Endothelial cell of umbilical vein (primary cell): ENCODE results near the gene SOCS7.

Experiments used
- CTCF ChIP-seq, 2 donors: IDR thresholded peaks; 1 replicate in 1 of 2; 2 replicates in 1 of 2; pipeline ENCODE4 v1.5.1; 2011; ENCODE audit warnings: low read length in 2 of 2, mild to moderate bottlenecking in 2 of 2, moderate library complexity in 2 of 2, control low read depth in 1 of 2, inconsistent platforms in 1 of 2, low read depth in 1 of 2; ENCODE audit not compliant: insufficient read depth in 1 of 2; ENCODE audit errors: extremely low read depth in 1 of 2
- EZH2 ChIP-seq: IDR thresholded peaks from 2 replicates; pipeline ENCODE4 v1.6.1; 2012; ENCODE audit warnings: borderline replicate concordance, low read depth, mild to moderate bottlenecking, moderate library complexity, low read length, inconsistent platforms; ENCODE audit not compliant: severe bottlenecking
- MAX ChIP-seq: IDR thresholded peaks from 2 replicates; pipeline ENCODE4 v1.6.1; 2011; ENCODE audit not compliant: insufficient read depth, insufficient read length
- MYC ChIP-seq: IDR thresholded peaks from one replicate; pipeline ENCODE4 v1.6.1; 2011; ENCODE audit warnings: mild to moderate bottlenecking, low read depth, low read length
- POLR2A ChIP-seq: IDR thresholded peaks from 2 replicates; pipeline ENCODE4 v1.6.1; 2012; ENCODE audit warnings: low read depth, mild to moderate bottlenecking, control low read depth, low read length
- POLR2AphosphoS5 ChIP-seq: IDR thresholded peaks from 2 replicates; pipeline ENCODE4 v1.6.1; 2012; ENCODE audit warnings: low read depth, mild to moderate bottlenecking, control low read depth, low read length, moderate library complexity; ENCODE audit not compliant: insufficient read depth

- peak; percentile 32 for TF ChIP-seq POLR2AphosphoS5
- TF ChIP-seq POLR2A, result no peak
- TF ChIP-seq CTCF (IDR thresholded peaks at IDR 0.05; ENCODE audit: extremely low read depth in 1 of 2, insufficient read depth in 1 of 2, low read depth in 1 of 2, low read length in 2 of 2), result no peak
- no peak for TF ChIP-seq MAX
- TF ChIP-seq EZH2, result no peak
- no peak for TF ChIP-seq MYC
Observed at GRCh38 chr17:38425031-38425430, 73.4 kb downstream of the SOCS7 start.
